ENCODE measurements around the gene NOD2. TPM values are rescaled to one million over a fixed set of nuclear protein-coding genes. Genes with fewer than 3 reads are reported as not detected.

NOD2 gene
- total RNA-seq, 1 donor from 2014 or later, result not detected

DNA sequence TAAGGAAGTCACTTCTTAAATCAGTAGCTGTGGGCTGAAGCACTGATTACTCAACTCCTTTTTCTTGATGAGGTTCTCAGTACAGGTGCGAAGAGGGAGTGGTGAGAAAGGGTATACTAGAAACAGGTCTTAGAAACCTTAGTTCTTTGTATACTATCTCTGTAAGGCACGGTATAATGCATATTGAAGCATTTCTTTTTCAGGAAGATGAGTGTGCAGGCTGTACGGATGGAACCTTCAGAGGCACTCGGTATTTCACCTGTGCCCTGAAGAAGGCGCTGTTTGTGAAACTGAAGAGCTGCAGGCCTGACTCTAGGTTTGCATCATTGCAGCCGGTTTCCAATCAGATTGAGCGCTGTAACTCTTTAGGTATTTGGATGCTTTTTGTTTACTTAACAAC lies 87.6 kb downstream of the NOD2 start:
- peak; percentile 63 for DNase-seq (ENCODE audit: low spot score)
- H3K27ac ChIP-seq, result no peak overlapping the region

DNA sequence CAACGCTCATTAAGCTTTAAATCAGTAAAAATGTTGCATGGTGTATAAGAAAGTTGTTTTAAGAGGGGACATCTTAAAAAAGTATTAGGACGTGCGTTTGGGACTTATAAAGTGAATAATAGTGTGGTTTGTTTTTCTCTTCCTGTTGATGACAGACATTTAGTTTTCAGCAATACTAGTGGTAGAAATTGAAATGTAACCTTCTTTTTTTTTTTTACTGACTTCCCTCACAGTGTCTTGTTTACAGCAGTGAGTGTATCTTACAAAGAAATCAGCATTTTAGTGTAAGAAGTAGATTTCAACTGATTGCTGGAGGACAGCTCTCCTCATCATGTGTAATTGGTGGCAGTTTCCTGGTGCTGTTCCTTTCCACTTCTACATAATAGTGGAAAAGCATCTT lies 88.1 kb downstream of the NOD2 start:
- H3K9ac ChIP-seq, result no peak overlapping the region
- H3K27me3 ChIP-seq, result no peaks in the 10 kb centered on the region
- no peaks in the 10 kb centered on the region for H3K79me2 ChIP-seq (ENCODE audit: low read depth)
- H2AFZ ChIP-seq (replicated peaks), result no peak overlapping the region
- no peak overlapping the region for H3K27ac ChIP-seq
- no peaks in the 10 kb centered on the region for H3K9me3 ChIP-seq (ENCODE audit: low read depth)
- H3K36me3 Mint-ChIP-seq, result peaks cover 13% of the 10 kb centered on the region
- H4K20me1 ChIP-seq (ENCODE audit: low read depth), result no peaks in the 10 kb centered on the region
- H3K4me3 ChIP-seq, result no peak overlapping the region
- no peak overlapping the region for H3K4me2 ChIP-seq
- no peaks in the 10 kb centered on the region for H3K4me1 Mint-ChIP-seq
- H3K4me3 Mint-ChIP-seq, result no peak overlapping the region
- no peak for DNase-seq (ENCODE audit: low spot score)
- no peaks in the 10 kb centered on the region for H3K36me3 ChIP-seq
- H3K4me1 ChIP-seq, result no peaks in the 10 kb centered on the region
- H3F3A ChIP-seq (ENCODE audit: low read depth), result no peaks in the 10 kb centered on the region
- H3K27ac Mint-ChIP-seq, result no peak overlapping the region
- no peaks in the 10 kb centered on the region for H3K27me3 Mint-ChIP-seq (ENCODE audit: insufficient read depth, low read depth)
- TF ChIP-seq EZH2phosphoT487 (IDR thresholded peaks at IDR 0.05) (no peak), EZH2 (IDR thresholded peaks at IDR 0.05) (no peak)
- TF ChIP-seq, protein P1, sequence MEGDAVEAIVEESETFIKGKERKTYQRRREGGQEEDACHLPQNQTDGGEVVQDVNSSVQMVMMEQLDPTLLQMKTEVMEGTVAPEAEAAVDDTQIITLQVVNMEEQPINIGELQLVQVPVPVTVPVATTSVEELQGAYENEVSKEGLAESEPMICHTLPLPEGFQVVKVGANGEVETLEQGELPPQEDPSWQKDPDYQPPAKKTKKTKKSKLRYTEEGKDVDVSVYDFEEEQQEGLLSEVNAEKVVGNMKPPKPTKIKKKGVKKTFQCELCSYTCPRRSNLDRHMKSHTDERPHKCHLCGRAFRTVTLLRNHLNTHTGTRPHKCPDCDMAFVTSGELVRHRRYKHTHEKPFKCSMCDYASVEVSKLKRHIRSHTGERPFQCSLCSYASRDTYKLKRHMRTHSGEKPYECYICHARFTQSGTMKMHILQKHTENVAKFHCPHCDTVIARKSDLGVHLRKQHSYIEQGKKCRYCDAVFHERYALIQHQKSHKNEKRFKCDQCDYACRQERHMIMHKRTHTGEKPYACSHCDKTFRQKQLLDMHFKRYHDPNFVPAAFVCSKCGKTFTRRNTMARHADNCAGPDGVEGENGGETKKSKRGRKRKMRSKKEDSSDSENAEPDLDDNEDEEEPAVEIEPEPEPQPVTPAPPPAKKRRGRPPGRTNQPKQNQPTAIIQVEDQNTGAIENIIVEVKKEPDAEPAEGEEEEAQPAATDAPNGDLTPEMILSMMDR (IDR thresholded peaks at IDR 0.05), result no peak
- H3K9me3 Mint-ChIP-seq, result no peaks in the 10 kb centered on the region

More for the DNA sequence above, 87.6 kb downstream of the NOD2 start:
- no peaks in the 10 kb centered on the region for H3K4me1 ChIP-seq
- H3K9me3 ChIP-seq (ENCODE audit: low read depth), result no peaks in the 10 kb centered on the region
- Mint-ChIP-seq H3K4me1 (no peaks in the 10 kb centered on the region), H3K27ac (no peak overlapping the region), H3K27me3 (ENCODE audit: insufficient read depth, low read depth) (no peaks in the 10 kb centered on the region), H3K4me3 (no peak overlapping the region), H3K9me3 (no peaks in the 10 kb centered on the region), H3K36me3 (peaks cover 13% of the 10 kb centered on the region)
- no peaks in the 10 kb centered on the region for H3K79me2 ChIP-seq (ENCODE audit: low read depth)
- H3F3A ChIP-seq (ENCODE audit: low read depth), result no peaks in the 10 kb centered on the region
- H2AFZ ChIP-seq (replicated peaks), result no peak overlapping the region
- no peaks in the 10 kb centered on the region for H4K20me1 ChIP-seq (ENCODE audit: low read depth)
- H3K36me3 ChIP-seq, result no peaks in the 10 kb centered on the region
- no peak for TF ChIP-seq EZH2 (IDR thresholded peaks at IDR 0.05)
- TF ChIP-seq, protein P1 (IDR thresholded peaks at IDR 0.05), result peak; percentile 64
- no peak overlapping the region for H3K9ac ChIP-seq
- H3K27me3 ChIP-seq, result no peaks in the 10 kb centered on the region
- H3K4me2 ChIP-seq, result no peak overlapping the region
- H3K4me3 ChIP-seq, result no peak overlapping the region

Small RNAs within 50 kb of the gene (microRNA-seq; reads per million reads assigned to microRNA genes)
- not detected for gene MIR3181

Small RNAs within 50 kb of the gene (small RNA-seq; reads per million reads assigned to genes)
- not detected for gene MIR3181

Other genes with a start within 250 kb of the NOD2 start
- gene NKD1, start 145.2 kb upstream of the NOD2 start, total RNA-seq (ENCODE audit: low replicate concordance), result 3.3 and 5.3 TPM in 2 replicates
- not detected in 2 replicates for gene SNX20, start 12.3 kb upstream of the NOD2 start, total RNA-seq (ENCODE audit: low replicate concordance)
- gene CYLD, start 48.5 kb downstream of the NOD2 start, total RNA-seq (ENCODE audit: low replicate concordance), result 12.5 and 22.0 TPM in 2 replicates

Measured in neural progenitor cell (in vitro differentiated cells).